ENCODE results near the gene DCUN1D3. TPM values are rescaled to one million over a fixed set of nuclear protein-coding genes. Genes with fewer than 3 reads are reported as not detected.

The DCUN1D3 gene
- total RNA-seq, 1 experiment from 2014 or later: 16.1 TPM

GRCh38 chr16:20911361-20911760 is 11.2 kb upstream of the DCUN1D3 start:
- Histone ChIP-seq H3K9me3 (ENCODE audit: control insufficient read depth, low read depth, low read length) (no peaks in the 10 kb centered on the region), H3T11ph (ENCODE audit: low read length) (no peak overlapping the region), H2BK12ac (ENCODE audit: insufficient read length, low read depth, low read length) (no peak overlapping the region), H3K4me1 (ENCODE audit: insufficient read depth, low read length) (no peaks in the 10 kb centered on the region), H2BK120ac (ENCODE audit: low read depth, low read length, poor library complexity, severe bottlenecking) (no peak overlapping the region), H3K18ac (ENCODE audit: insufficient read length, low read depth, low read length) (no peak overlapping the region), H3K23me2 (ENCODE audit: insufficient read length, low read depth, low read length, poor library complexity, severe bottlenecking) (no peaks in the 10 kb centered on the region), H3K4ac (ENCODE audit: low read depth, low read length) (no peak overlapping the region), H3K79me2 (ENCODE audit: insufficient read depth, low read length) (no peaks in the 10 kb centered on the region), H3K27me3 (ENCODE audit: insufficient read depth, low read length) (no peaks in the 10 kb centered on the region), H2AK5ac (ENCODE audit: insufficient read length, low read length) (no peak overlapping the region), H3K56ac (ENCODE audit: insufficient read length, low read depth, low read length) (no peak overlapping the region), H3K14ac (ENCODE audit: insufficient read depth, low read length) (no peak overlapping the region), H4K8ac (replicated peaks; ENCODE audit: insufficient read length, low read depth, low read length) (no peak overlapping the region), H4K5ac (ENCODE audit: insufficient read length, low read depth, low read length) (no peak overlapping the region), H3K79me1 (ENCODE audit: insufficient read depth, low read depth, low read length, poor library complexity, severe bottlenecking) (no peaks in the 10 kb centered on the region), H3K27ac (ENCODE audit: insufficient read length, low read depth, low read length) (no peak overlapping the region), H3K23ac (ENCODE audit: insufficient read length, low read depth, low read length) (no peak overlapping the region), H4K20me1 (ENCODE audit: control insufficient read depth, insufficient read depth, insufficient read length) (no peaks in the 10 kb centered on the region), H3K9ac (ENCODE audit: extremely low read depth, insufficient read length, low read length) (no peak overlapping the region), H3K4me2 (ENCODE audit: insufficient read depth, insufficient read length, low read length) (no peak overlapping the region), H2BK15ac (ENCODE audit: low read depth, low read length) (no peak overlapping the region), H4K91ac (ENCODE audit: insufficient read length, low read depth, low read length) (no peak overlapping the region), H2BK20ac (ENCODE audit: low read depth, low read length, poor library complexity, severe bottlenecking) (no peak overlapping the region), H2AFZ (ENCODE audit: low read length) (no peak overlapping the region), H2BK5ac (ENCODE audit: insufficient read length, low read length) (no peak overlapping the region)
- H3K9me3 Mint-ChIP-seq: no peaks in the 10 kb centered on the region
- H3K4me3 Mint-ChIP-seq: no peak overlapping the region
- H3K36me3 Mint-ChIP-seq (ENCODE audit: insufficient read depth in 1 of 3, low read depth in 3 of 3): peaks cover 3 to 7% (median 6%) of the 10 kb centered on the region in 3 experiments; a peak in 3 of 7 replicates
- WGBS (ENCODE audit: extremely low coverage, insufficient read length, low lambda C conversion rate): no CpG with 5 or more reads among the region's 1 CpG
- H3K4me1 Mint-ChIP-seq: peaks cover 7% of the 10 kb centered on the region in 2 experiments
- TF ChIP-seq CTCF (conservative IDR thresholded peaks at IDR 0.05): no peak
- H3K27me3 Mint-ChIP-seq (ENCODE audit: low read depth): no peaks in the 10 kb centered on the region
- H3K27ac Mint-ChIP-seq: no peak overlapping the region; a peak in 1 of 7 replicates
- DNase-seq: no peak
